Kidney epithelial cell (primary cell): Measurements from ENCODE around the gene KRT33A. TPM values are rescaled to one million over a fixed set of nuclear protein-coding genes. Genes with fewer than 3 reads are reported as not detected.
A peak's percentile ranks its signal among the peaks of the same experiment; 100 is the strongest.

Experiments used
- DNase-seq: peaks from one replicate; pipeline ENCODE4 v3.0.0-alpha.2; 2010; ENCODE audit warnings: low read depth
- H3K27me3 ChIP-seq: 2 replicates; pipeline ENCODE4 v1.6.0; 2011; ENCODE audit warnings: low read length; ENCODE audit not compliant: control insufficient read depth, insufficient read depth
- H3K36me3 ChIP-seq: 2 replicates; pipeline ENCODE4 v1.5.1; 2011; ENCODE audit warnings: low read length; ENCODE audit not compliant: control insufficient read depth, insufficient read depth
- H3K4me3 ChIP-seq: 2 replicates; pipeline ENCODE4 v1.5.1; 2011; ENCODE audit warnings: low read depth, mild to moderate bottlenecking, control low read depth, low read length
- CTCF ChIP-seq: IDR thresholded peaks from 2 replicates; pipeline ENCODE4 v1.5.1; 2011; ENCODE audit warnings: mild to moderate bottlenecking, moderate library complexity, low read length, control low read depth, inconsistent platforms; ENCODE audit not compliant: insufficient read depth, poor library complexity, severe bottlenecking
- total RNA-seq: library from RNA; depleted of rRNA; stranded (reverse); fragments of >200 nt; gene quantifications from 2 replicates; pipeline ENCODE4 v1.2.3, GENCODE V29; 2015

KRT33A gene
- total RNA-seq, 1 donor from 2014 or later, result not detected

GRCh38 chr17:41307647-41308046 lies 43.0 kb downstream of the KRT33A start:
- TF ChIP-seq CTCF, result no peak
- DNase-seq, result peak; percentile 43
- Histone ChIP-seq H3K4me3 (no peak overlapping the region), H3K36me3 (no peaks in the 10 kb centered on the region), H3K27me3 (no peaks in the 10 kb centered on the region)

GRCh38 chr17:41304091-41304490 lies 46.5 kb downstream of the KRT33A start:
- Histone ChIP-seq H3K27me3 (no peaks in the 10 kb centered on the region), H3K4me3 (no peak overlapping the region), H3K36me3 (no peaks in the 10 kb centered on the region)
- no peak for TF ChIP-seq CTCF
- no peak for DNase-seq

GRCh38 chr17:41302981-41303380 lies 47.6 kb downstream of the KRT33A start:
- no peak for DNase-seq
- no peak for TF ChIP-seq CTCF
- no peaks in the 10 kb centered on the region for H3K27me3 ChIP-seq
- no peaks in the 10 kb centered on the region for H3K36me3 ChIP-seq
- no peak overlapping the region for H3K4me3 ChIP-seq

GRCh38 chr17:41301916-41302901 lies 48.4 kb downstream of the KRT33A start, which contains the start of gene KRTAP29-1:
Gene KRTAP29-1 (minus strand): TSS chr17:41302851. CDS start chr17:41302851, 0 bp downstream.
- DNase-seq, result no peak
- H3K4me3 ChIP-seq, result no peak within 1 kb of the TSS
- H3K36me3 ChIP-seq, result no peaks in the 10 kb centered on the region
- no peaks in the 10 kb centered on the region for H3K27me3 ChIP-seq
- no peak for TF ChIP-seq CTCF

GRCh38 chr17:41301204-41301790 lies 49.3 kb downstream of the KRT33A start:
- no peak for TF ChIP-seq CTCF
- H3K36me3 ChIP-seq, result no peaks in the 10 kb centered on the region
- DNase-seq, result no peak

More at GRCh38 chr17:41301204-41301790, 49.3 kb downstream of the KRT33A start:
- H3K27me3 ChIP-seq, result no peaks in the 10 kb centered on the region
- H3K4me3 ChIP-seq, result no peak overlapping the region
